GM12874 (cell line): ENCODE data around the gene SNRPA1.

Experiments used
- TF ChIP-seq, protein P1 (sequence below): IDR thresholded peaks from 2 replicates; pipeline ENCODE4 v1.5.1; 2011; ENCODE audit warnings: low read depth, mild to moderate bottlenecking, control low read depth, low read length, moderate library complexity; ENCODE audit not compliant: insufficient read depth

The SNRPA1 gene

GRCh38 chr15:101303408-101303807, 8.4 kb upstream of the SNRPA1 start:
- TF ChIP-seq, protein P1, sequence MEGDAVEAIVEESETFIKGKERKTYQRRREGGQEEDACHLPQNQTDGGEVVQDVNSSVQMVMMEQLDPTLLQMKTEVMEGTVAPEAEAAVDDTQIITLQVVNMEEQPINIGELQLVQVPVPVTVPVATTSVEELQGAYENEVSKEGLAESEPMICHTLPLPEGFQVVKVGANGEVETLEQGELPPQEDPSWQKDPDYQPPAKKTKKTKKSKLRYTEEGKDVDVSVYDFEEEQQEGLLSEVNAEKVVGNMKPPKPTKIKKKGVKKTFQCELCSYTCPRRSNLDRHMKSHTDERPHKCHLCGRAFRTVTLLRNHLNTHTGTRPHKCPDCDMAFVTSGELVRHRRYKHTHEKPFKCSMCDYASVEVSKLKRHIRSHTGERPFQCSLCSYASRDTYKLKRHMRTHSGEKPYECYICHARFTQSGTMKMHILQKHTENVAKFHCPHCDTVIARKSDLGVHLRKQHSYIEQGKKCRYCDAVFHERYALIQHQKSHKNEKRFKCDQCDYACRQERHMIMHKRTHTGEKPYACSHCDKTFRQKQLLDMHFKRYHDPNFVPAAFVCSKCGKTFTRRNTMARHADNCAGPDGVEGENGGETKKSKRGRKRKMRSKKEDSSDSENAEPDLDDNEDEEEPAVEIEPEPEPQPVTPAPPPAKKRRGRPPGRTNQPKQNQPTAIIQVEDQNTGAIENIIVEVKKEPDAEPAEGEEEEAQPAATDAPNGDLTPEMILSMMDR = no peak

GRCh38 chr15:101296418-101297405, 1.7 kb upstream of the SNRPA1 start:
- TF ChIP-seq, protein P1 = no peak

DNA sequence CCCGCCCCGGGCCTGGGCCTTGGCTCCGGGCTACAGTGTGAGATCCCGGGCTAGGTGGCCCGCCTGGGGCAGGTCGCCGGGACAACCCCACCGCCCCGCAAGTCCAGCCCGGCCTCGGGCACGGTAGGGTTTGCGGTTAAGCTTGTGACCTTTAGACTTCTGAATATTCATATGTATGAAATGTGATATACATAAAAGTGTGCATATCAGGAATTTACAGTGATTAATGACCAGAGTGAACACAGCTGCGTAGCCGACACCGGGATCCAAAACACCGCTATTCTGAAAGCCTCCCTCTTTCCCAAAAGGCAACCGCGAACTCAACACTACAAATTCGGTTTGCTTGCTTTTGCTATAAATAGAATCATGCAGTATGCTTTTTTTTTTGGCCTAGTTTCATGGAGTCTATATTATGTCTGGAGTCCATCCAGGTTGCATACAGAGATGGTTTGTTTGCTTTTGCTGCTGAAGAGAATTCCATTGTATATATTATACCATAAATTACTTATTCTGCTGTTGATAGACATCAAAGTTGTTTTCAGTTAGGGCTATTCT, 636 bp upstream of the SNRPA1 start:
- TF ChIP-seq, protein P1 = no peak

DNA sequence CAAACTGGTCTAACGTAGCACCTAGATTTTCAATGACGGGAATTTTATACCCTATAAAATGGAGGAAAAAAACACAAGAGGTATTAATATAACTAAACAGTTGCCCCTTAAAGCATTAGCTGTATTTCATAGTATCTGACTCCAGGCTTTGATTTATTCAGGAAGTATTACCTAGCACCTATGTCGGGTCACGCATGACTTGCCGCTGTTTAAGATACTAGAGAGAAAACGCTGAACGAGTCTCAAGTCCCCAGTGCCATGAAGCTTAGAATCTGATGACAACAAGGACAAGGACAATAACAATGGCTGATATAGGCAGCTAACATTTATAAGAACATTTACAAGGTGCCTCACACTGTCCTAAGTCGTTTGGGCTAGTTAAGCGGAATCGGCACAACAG, 1.9 kb downstream of the SNRPA1 start:
- TF ChIP-seq, protein P1 = no peak

- TF ChIP-seq, protein P1 = peak; percentile 54
These were observed 6.0 kb downstream of the SNRPA1 start for GRCh38 chr15:101288905-101289513.

GRCh38 chr15:101286471-101287114, 8.5 kb downstream of the SNRPA1 start:
- TF ChIP-seq, protein P1 = no peak

- TF ChIP-seq, protein P1 = no peak
These were observed 11.1 kb downstream of the SNRPA1 start for GRCh38 chr15:101283931-101284330.
